Epithelial cell of prostate (primary cell): ENCODE results near the gene TMEM95.
A peak's percentile ranks its signal among the peaks of the same experiment; 100 is the strongest.

ENCODE experiments used
- DNase-seq: peaks from one replicate; pipeline ENCODE4 v3.0.0-alpha.2; 2011; ENCODE audit warnings: low read depth, low spot score
- H3K27ac ChIP-seq: fragments of 450-650 bp; 2 replicates; pipeline ENCODE4 v1.5.1; 2017; ENCODE audit warnings: mild to moderate bottlenecking

TMEM95 gene

DNA sequence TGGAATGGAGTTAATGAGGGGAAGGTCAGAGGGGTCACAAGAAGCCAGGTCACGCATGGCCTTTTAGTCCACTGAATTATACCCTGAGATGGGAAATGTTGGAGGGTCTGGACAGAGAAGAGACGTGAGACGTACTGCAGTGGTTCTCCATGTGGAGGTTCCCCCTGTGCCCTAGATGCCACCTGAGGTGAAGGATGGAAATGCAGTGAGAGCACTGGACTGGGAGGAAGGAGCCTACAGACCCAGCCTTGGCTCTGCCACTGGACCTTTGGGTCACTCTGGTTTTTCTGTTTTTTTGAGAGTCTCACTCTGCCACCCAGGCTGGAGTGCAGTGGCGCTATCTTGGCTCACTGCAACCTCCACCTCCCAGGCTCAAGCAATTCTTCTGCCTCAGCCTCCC lies 41.2 kb downstream of the TMEM95 start:
- no peak overlapping the region for H3K27ac ChIP-seq
- no peak for DNase-seq

DNA sequence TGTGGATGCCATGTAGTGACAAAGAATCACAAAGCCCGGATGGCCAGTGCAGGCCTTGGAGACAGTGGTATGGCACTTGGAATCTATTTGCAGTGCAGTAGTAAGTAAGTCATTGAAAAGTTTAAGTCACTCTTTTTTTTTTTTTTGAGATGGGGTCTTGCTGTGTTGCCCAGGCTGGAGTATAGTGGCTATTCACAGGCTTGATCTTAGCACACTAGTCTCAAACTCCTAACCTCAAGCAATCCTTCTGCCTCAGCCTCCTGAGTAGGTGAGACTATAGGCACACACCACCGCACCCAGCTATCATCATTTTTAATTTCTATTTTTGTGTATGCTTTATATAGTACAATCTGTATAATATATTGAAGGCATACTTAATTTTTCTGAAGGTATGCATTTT lies 43.7 kb downstream of the TMEM95 start:
- H3K27ac ChIP-seq = no peak overlapping the region
- no peak for DNase-seq

DNA sequence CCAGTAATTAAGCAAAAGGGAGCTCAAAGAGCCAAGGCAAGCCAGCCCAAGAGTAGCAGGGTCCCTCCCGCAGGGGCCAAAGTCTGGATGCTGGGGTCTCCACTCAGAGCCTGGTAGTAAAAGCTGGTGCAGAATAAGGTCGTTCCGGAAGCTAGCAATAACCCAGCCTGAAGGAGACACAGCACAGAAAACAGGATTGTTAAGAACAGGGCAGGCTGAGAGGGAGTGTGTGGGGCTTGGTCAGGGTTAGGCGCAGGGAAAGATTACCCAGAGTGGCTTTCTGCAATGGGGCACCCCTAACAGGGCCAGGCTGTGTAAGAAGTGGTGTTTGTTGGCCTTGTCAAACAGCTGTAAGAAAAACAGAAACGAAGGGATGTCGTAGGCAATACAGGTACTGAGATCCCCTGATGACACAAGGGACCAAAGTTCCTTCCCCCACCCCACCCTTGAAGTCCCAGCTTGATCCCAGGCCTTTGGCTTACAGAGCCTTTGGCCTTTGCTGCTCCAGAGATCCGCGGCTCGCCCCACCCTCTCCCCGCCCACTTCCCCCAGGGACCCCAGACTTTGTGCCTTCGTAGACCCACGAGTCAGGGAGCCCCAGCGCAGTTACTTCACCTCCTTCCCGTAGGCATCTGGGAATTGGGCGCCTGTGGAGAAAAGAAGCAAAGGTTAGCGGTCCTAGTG lies 48.2 kb downstream of the TMEM95 start:
- no peak for DNase-seq
- H3K27ac ChIP-seq = peak overlapping the region; percentile 59

DNA sequence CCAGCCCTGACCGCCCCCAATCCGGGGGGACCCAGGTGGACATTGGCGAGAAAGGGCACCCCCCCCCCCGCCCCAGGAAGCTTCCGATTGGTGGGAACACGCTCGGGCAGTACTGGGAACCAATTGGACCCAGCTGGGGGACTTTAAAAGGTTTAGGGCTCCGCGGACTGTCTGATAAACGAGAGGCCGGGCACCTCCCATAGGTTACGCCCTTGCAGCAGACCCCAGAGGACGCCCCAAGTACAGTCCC lies 48.7 kb downstream of the TMEM95 start:
- H3K27ac ChIP-seq = peak overlapping the region; percentile 59
- no peak for DNase-seq

DNA sequence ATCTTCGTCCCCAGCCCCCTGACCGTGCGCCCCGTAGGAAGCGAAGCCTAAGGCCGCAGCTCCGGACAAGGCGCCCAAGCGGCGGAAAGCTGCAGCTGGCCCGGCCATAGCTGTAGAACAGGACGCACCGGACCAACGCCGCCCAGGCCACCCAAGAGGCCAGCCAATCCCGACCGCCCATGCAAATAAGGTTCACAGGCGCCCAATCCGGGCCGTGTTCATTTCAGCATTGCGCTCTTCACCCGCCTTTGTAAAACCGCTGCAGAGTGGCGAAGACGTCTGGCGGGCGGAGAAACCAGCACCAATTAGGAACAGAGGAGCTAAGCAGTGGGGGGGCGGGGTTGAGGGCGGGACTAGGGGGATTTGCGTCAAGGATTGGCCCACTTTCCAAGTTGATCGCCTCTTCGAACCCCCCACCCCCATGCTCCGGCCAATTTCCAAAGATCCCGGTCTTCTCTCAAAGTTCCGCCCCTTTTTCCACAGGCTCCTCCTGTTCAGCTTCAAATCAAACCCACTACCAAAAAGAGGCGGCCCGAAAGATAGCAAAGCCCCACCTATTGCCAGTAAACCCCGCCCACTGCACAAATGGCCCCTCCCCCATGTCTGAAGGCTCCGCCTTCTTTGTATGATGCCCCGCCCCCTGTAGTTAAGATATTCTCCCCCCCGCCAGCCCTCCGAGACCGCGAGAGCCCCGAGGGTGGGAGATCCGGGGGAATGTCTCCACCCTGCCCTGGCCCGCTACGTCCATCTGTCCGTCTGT lies 49.2 kb downstream of the TMEM95 start, which contains the start of gene TMEM256:
TSS of gene TMEM256 (minus strand) at position 121 of the 760 bp plus-strand sequence. CDS start at position 108, 13 bp downstream.
- DNase-seq = peak; percentile 96
- peak within 1 kb of the TSS; percentile 59 for H3K27ac ChIP-seq

DNA sequence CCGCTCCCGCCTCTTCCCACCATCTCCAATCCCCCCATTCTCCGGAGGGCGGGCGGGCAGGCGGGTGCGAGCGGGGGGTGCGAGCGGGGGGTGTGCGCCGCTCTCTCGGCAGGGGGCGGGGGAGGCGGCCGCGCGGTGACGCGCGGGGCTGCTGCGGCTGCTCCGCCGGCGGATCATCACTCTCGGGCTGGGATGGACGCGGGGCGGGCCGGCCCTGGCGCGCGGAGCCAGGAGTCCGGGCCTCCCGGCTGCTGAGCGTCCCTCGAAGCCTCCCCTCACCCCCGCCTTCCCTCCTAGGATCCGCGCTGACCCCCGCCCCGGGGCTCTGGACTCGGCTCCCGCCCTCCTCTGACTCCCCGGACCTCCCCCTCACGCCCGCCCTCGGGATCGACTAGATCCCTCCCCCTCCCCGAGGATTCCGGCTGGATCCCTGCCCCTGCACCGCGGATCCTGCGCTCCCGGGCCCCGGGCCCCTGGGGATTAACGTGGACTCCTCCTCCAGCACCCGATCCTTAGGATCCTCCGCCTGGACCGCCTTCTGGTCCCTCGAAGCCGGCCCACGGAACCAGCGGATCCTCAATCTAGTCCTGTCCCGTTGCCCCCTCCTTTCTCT lies 49.9 kb downstream of the TMEM95 start:
- no peak for DNase-seq
- peak overlapping the region; percentile 59 for H3K27ac ChIP-seq

DNA sequence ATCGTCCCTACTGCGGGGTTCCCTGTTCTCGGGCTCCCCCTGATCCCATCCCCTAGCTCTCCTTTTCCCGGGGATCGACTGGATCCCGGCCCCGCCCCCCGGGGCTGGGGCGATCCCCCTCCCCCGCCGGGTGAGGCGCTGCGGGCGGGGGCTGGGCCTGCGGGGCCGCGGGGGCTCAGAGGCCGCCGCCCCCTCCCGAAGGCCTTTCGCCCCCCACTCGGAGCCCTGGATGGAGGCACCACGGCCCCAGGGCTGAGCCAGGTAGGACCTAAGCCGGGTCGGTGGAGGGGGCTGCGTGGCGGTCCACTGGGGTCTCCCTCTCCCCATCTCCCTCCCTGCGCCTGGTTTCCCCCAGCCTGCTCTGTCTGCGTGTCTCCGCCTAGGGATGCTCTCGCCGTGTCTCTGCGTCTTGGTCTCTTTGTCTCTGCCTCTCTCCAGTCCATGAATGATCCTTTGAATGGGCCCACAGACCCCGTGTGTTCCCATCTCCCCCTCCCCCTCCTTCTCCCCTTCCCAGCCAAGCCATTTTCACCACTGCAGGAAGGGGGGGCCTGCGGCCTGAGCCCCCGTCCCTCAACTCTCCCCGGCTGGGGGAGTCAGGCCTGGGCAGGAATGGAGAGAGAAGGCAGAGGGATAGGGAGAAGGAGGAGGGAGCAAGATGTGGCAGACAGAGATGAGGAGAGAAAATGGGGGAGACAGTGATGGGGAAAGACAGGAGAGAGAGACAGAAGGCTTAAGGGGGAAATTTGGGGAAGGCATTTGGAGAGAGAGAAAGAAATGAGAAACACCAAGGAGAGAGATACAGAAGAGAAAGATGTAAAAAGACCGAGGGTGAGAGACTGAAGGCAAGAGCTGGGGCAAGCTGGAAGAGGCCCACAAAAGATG lies 50.6 kb downstream of the TMEM95 start:
- no peak overlapping the region for H3K27ac ChIP-seq

DNA sequence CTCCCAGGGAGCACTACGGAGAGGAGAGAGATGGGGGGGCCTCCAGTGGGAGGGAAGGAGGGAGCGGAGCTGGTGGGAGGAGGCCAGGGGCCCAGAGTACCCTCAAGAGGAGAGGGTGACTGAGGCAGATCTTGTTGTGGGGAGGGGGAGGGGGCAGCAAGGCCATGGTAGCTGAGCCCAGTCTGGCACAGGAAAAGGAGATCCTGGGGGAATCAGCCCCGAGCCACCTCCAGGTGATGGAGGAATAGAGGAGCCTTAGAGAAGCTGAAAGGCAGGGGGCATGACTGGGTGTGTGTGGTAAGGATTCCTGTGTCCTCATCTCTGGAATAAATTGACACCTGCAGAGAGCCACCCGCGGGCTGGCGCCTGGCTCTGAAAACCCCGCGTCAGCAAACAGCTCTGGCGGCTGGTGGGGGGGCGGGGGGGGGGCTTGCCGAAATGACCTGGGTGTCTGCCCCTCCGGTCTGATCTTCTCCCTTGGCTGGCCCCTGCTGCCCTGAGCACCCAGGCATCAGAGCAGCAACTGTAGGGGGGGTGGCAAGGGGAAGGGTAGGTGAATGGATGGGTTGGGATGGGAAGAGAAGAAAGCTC lies 51.4 kb downstream of the TMEM95 start:
- no peak overlapping the region for H3K27ac ChIP-seq
- DNase-seq = no peak

More for the DNA sequence above, 50.6 kb downstream of the TMEM95 start:
- DNase-seq = no peak
